Stimulated activated CD4-positive, alpha-beta T cell treated with anti-CD3 and anti-CD28 coated beads, Interleukin-4, amount 100 ng/mL, for 24 hours (primary cell): Measurements from ENCODE around the gene MET.

Source experiments
- DNase-seq: peaks from one replicate; pipeline ENCODE4 v3.0.0-alpha.2; 2020

The MET gene

GRCh38 chr7:116786791-116787443, 114.9 kb downstream of the MET start:
- DNase-seq: peak; percentile 17

- DNase-seq: no peak
These were observed 115.9 kb downstream of the MET start for GRCh38 chr7:116787881-116788280.

GRCh38 chr7:116788572-116789197, 116.7 kb downstream of the MET start:
- no peak for DNase-seq

GRCh38 chr7:116790025-116790424, 118.0 kb downstream of the MET start:
- DNase-seq: no peak

GRCh38 chr7:116792813-116793212, 120.8 kb downstream of the MET start:
- DNase-seq: no peak

GRCh38 chr7:116793795-116794340, 121.9 kb downstream of the MET start:
- DNase-seq: no peak

GRCh38 chr7:116796471-116796870, 124.5 kb downstream of the MET start:
- no peak for DNase-seq

GRCh38 chr7:116797612-116798011, 125.6 kb downstream of the MET start:
- no peak for DNase-seq

GRCh38 chr7:116798232-116798631, 126.2 kb downstream of the MET start:
- no peak for DNase-seq

- no peak for DNase-seq
These were observed 127.9 kb downstream of the MET start for GRCh38 chr7:116799916-116800315.

GRCh38 chr7:116800594-116800993, 128.6 kb downstream of the MET start:
- no peak for DNase-seq

GRCh38 chr7:116801092-116801710, 129.2 kb downstream of the MET start:
- DNase-seq: no peak

GRCh38 chr7:116802144-116802745, 130.2 kb downstream of the MET start:
- DNase-seq: no peak

- peak; percentile 32 for DNase-seq
These were observed 130.8 kb downstream of the MET start for GRCh38 chr7:116802746-116803152.

GRCh38 chr7:116804471-116804870, 132.5 kb downstream of the MET start:
- no peak for DNase-seq

- no peak for DNase-seq
These were observed 133.1 kb downstream of the MET start for GRCh38 chr7:116805100-116805544.

- no peak for DNase-seq
These were observed 134.3 kb downstream of the MET start for GRCh38 chr7:116806046-116806944.

- no peak for DNase-seq
These were observed 135.1 kb downstream of the MET start for GRCh38 chr7:116807011-116807560.

- peak; percentile 19 for DNase-seq
These were observed 137.8 kb downstream of the MET start for GRCh38 chr7:116809636-116810266.

- no peak for DNase-seq
These were observed 138.5 kb downstream of the MET start for GRCh38 chr7:116810267-116811116.

- no peak for DNase-seq
These were observed 139.8 kb downstream of the MET start for GRCh38 chr7:116811768-116812167.
